Measurements from ENCODE around the gene FCGBP.

The FCGBP gene

GRCh38 chr19:39953915-39954314 is 19.5 kb upstream of the FCGBP start:
- TF ChIP-seq CTCF (IDR thresholded peaks at IDR 0.05; ENCODE audit: low read depth, low read length) = no peak
- no peak overlapping the region for H3K4me3 ChIP-seq (ENCODE audit: low read depth, low read length)

- H3K4me3 ChIP-seq (ENCODE audit: low read depth, low read length) = no peak overlapping the region
- TF ChIP-seq CTCF (IDR thresholded peaks at IDR 0.05; ENCODE audit: low read depth, low read length) = no peak
Measured at GRCh38 chr19:39951686-39952085, 17.3 kb upstream of the FCGBP start.

- TF ChIP-seq CTCF (IDR thresholded peaks at IDR 0.05; ENCODE audit: low read depth, low read length) = no peak
- H3K4me3 ChIP-seq (ENCODE audit: low read depth, low read length) = no peak overlapping the region
Measured at GRCh38 chr19:39951065-39951650, 16.7 kb upstream of the FCGBP start.

GRCh38 chr19:39949026-39949747 is 14.8 kb upstream of the FCGBP start:
- no peak overlapping the region for H3K4me3 ChIP-seq (ENCODE audit: low read depth, low read length)
- no peak for TF ChIP-seq CTCF (IDR thresholded peaks at IDR 0.05; ENCODE audit: low read depth, low read length)

GRCh38 chr19:39946532-39946931 is 12.1 kb upstream of the FCGBP start:
- TF ChIP-seq CTCF (IDR thresholded peaks at IDR 0.05; ENCODE audit: low read depth, low read length) = no peak
- no peak overlapping the region for H3K4me3 ChIP-seq (ENCODE audit: low read depth, low read length)

- TF ChIP-seq CTCF (IDR thresholded peaks at IDR 0.05; ENCODE audit: low read depth, low read length) = no peak
- H3K4me3 ChIP-seq (ENCODE audit: low read depth, low read length) = no peak overlapping the region
Measured at GRCh38 chr19:39943586-39943985, 9.2 kb upstream of the FCGBP start.

GRCh38 chr19:39942366-39942730 is 7.9 kb upstream of the FCGBP start:
- H3K4me3 ChIP-seq (ENCODE audit: low read depth, low read length) = no peak overlapping the region
- no peak for TF ChIP-seq CTCF (IDR thresholded peaks at IDR 0.05; ENCODE audit: low read depth, low read length)

Data from WI38 (cell line).